ENCODE data around the gene SYT6.

The SYT6 gene

DNA sequence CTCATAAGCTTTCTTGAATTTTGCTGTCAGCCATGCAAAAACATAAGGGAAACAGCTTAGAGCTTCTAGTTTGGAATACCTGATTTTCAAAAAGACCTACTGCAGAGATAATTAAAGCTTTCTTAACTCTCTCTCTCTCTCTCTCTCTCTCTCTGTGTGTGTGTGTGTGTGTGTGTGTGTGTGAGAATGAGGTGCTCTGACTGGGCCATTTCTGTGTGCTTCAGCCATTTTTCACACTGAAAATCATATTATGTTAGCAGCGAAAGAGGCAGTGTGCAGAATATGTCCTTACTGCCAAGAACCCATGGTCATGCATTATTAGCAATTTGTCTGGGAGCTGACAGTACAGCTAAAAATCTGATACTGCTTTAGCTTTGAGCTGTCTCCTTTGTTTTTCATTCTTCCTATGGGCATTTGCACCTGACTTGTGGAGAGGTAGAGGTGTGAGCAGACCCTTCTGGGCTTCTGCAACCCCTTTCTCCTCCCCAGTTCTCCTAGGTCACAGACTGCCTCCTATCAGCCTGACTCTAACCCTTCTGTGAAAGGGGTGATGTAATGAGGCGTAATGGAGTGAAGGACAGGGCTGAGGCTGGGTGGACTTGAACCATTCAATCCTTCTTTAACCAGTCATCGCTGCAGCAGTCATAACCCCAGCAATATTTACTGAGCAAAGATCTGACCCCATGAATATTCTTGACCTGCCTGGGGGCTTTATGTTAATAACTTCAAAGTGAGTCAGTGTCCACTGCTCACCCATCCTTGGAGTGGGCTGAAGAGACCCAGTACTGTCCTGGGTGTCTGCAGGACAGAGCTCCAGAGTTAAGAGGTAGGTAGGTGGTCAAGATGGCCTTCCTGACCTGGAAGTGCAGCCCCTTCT is 61.2 kb downstream of the SYT6 start:
- Histone ChIP-seq H3K36me3 (ENCODE audit: insufficient read depth) (no peaks in the 10 kb centered on the region), H3K79me2 (ENCODE audit: insufficient read depth, low read depth) (no peaks in the 10 kb centered on the region), H3K9ac (no peak overlapping the region), H3K27me3 (ENCODE audit: insufficient read depth, low read depth) (no peaks in the 10 kb centered on the region), H3K4me2 (no peak overlapping the region), H3K4me1 (ENCODE audit: low read depth, poor library complexity, severe bottlenecking) (no peaks in the 10 kb centered on the region), H3K4me3 (IDR thresholded peaks at IDR 0.05; ENCODE audit: insufficient read depth, low read depth, low read length) (no peak overlapping the region), H3K27ac (no peak overlapping the region), H2AFZ (ENCODE audit: low read depth) (no peak overlapping the region), H4K20me1 (ENCODE audit: insufficient read depth) (no peaks in the 10 kb centered on the region)
- TF ChIP-seq, protein P1, sequence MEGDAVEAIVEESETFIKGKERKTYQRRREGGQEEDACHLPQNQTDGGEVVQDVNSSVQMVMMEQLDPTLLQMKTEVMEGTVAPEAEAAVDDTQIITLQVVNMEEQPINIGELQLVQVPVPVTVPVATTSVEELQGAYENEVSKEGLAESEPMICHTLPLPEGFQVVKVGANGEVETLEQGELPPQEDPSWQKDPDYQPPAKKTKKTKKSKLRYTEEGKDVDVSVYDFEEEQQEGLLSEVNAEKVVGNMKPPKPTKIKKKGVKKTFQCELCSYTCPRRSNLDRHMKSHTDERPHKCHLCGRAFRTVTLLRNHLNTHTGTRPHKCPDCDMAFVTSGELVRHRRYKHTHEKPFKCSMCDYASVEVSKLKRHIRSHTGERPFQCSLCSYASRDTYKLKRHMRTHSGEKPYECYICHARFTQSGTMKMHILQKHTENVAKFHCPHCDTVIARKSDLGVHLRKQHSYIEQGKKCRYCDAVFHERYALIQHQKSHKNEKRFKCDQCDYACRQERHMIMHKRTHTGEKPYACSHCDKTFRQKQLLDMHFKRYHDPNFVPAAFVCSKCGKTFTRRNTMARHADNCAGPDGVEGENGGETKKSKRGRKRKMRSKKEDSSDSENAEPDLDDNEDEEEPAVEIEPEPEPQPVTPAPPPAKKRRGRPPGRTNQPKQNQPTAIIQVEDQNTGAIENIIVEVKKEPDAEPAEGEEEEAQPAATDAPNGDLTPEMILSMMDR (conservative IDR thresholded peaks at IDR 0.05; ENCODE audit: low read depth, low read length), result no peak

DNA sequence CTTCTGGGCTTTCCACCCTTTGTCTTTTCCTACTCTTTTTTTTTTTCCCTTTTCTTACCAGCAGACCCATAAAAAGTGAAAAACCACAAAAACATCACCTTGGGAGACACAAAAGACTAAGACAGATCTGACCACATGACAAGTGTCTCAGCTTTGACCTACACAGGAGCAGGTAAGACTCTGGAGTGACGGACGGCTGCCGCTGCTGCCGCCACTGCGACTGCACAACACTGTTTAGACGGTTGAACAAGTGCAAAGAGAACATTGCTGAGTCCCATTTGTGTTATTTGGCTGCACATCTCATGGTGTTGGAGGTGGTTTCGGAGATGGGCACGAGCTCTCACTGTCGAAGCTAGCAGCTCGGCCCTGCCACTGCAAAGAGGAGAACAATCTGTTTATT is 62.0 kb downstream of the SYT6 start:
- no peaks in the 10 kb centered on the region for H3K36me3 ChIP-seq (ENCODE audit: insufficient read depth)
- H4K20me1 ChIP-seq (ENCODE audit: insufficient read depth), result no peaks in the 10 kb centered on the region
- H3K79me2 ChIP-seq (ENCODE audit: insufficient read depth, low read depth), result no peaks in the 10 kb centered on the region
- no peak overlapping the region for H2AFZ ChIP-seq (ENCODE audit: low read depth)
- no peak overlapping the region for H3K4me2 ChIP-seq
- H3K27ac ChIP-seq, result no peak overlapping the region
- no peaks in the 10 kb centered on the region for H3K27me3 ChIP-seq (ENCODE audit: insufficient read depth, low read depth)
- H3K9ac ChIP-seq, result no peak overlapping the region
- no peaks in the 10 kb centered on the region for H3K4me1 ChIP-seq (ENCODE audit: low read depth, poor library complexity, severe bottlenecking)
- TF ChIP-seq, protein P1 (conservative IDR thresholded peaks at IDR 0.05; ENCODE audit: low read depth, low read length), result no peak
- no peak overlapping the region for H3K4me3 ChIP-seq (IDR thresholded peaks at IDR 0.05; ENCODE audit: insufficient read depth, low read depth, low read length)

DNA sequence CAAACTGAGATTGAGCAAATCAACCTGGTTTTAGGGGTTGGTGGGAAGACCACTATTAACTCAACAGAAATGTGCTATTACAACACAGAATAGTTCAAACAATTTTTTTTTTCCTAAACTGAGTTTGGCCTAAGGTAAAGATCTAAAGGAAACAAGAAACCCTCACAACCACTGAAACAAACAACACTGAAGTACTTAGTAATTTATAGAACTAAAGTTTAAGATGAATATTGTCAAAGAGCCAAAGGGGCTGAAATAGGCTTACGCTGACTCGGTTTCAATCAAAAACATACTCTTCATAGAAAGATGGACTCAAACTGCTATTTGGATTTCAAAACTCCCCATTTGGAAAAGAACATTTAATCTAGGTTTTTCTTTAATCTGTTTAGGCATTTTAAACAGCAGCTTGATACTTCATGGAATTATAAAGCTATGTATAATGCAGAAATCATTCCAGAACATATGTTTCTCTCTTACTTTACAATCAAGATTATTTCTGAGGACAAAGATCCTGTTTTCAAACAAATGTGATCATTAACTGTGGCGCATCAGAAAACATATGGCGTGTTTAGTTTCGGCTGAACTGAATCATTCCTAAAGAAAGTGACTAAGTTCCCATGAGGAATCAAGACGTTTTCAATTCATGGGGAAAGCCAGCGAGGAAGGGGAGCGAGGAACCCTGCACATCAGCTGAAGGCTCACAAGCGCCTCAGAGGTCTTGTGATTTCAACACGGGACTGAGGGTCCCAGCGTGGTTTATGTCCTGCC is 62.7 kb downstream of the SYT6 start:
- H3K4me1 ChIP-seq (ENCODE audit: low read depth, poor library complexity, severe bottlenecking), result no peaks in the 10 kb centered on the region
- no peaks in the 10 kb centered on the region for H3K27me3 ChIP-seq (ENCODE audit: insufficient read depth, low read depth)
- no peak overlapping the region for H2AFZ ChIP-seq (ENCODE audit: low read depth)
- no peak overlapping the region for H3K27ac ChIP-seq
- H3K36me3 ChIP-seq (ENCODE audit: insufficient read depth), result no peaks in the 10 kb centered on the region
- no peak overlapping the region for H3K4me2 ChIP-seq
- TF ChIP-seq, protein P1 (conservative IDR thresholded peaks at IDR 0.05; ENCODE audit: low read depth, low read length), result no peak
- H3K79me2 ChIP-seq (ENCODE audit: insufficient read depth, low read depth), result no peaks in the 10 kb centered on the region
- H3K9ac ChIP-seq, result no peak overlapping the region
- no peaks in the 10 kb centered on the region for H4K20me1 ChIP-seq (ENCODE audit: insufficient read depth)
- no peak overlapping the region for H3K4me3 ChIP-seq (IDR thresholded peaks at IDR 0.05; ENCODE audit: insufficient read depth, low read depth, low read length)

DNA sequence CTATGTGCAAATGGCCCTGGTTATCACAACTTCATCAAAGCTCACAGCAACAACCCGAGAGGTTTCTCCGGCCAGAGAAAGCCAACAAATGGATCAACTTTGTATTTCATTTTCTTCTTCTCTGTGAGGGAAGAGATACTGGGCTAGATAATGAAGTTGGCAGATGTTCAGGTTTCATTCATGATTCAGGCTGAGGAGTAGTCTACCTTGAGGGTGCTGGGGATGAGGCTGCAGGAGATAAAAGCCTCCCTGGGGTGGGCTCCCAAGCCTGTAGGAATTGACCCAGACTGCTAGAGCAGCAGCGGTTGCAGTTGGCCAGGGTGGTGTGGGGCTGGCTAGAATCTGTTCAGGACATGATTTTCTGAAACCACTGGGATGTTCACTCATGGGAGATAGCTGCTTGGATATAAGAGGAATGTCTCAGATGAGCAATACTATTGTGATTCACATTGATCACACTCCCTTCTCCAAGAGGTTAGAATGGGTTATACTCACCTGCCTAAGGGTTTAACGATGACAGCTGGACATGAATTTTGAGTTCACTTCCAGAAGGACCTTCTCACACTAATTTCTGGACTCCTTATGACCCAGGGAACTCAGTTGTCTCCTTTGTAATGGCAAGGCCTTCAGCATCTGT is 64.0 kb downstream of the SYT6 start:
- TF ChIP-seq, protein P1 (conservative IDR thresholded peaks at IDR 0.05; ENCODE audit: low read depth, low read length), result no peak
- H3K9ac ChIP-seq, result no peak overlapping the region
- H3K36me3 ChIP-seq (ENCODE audit: insufficient read depth), result no peaks in the 10 kb centered on the region
- no peak overlapping the region for H3K4me2 ChIP-seq
- no peaks in the 10 kb centered on the region for H3K27me3 ChIP-seq (ENCODE audit: insufficient read depth, low read depth)
- no peaks in the 10 kb centered on the region for H3K4me1 ChIP-seq (ENCODE audit: low read depth, poor library complexity, severe bottlenecking)
- no peaks in the 10 kb centered on the region for H3K79me2 ChIP-seq (ENCODE audit: insufficient read depth, low read depth)
- H3K4me3 ChIP-seq (IDR thresholded peaks at IDR 0.05; ENCODE audit: insufficient read depth, low read depth, low read length), result no peak overlapping the region
- no peak overlapping the region for H2AFZ ChIP-seq (ENCODE audit: low read depth)
- no peak overlapping the region for H3K27ac ChIP-seq
- no peaks in the 10 kb centered on the region for H4K20me1 ChIP-seq (ENCODE audit: insufficient read depth)
